Measurements from ENCODE around the gene PKDCC.

DNA sequence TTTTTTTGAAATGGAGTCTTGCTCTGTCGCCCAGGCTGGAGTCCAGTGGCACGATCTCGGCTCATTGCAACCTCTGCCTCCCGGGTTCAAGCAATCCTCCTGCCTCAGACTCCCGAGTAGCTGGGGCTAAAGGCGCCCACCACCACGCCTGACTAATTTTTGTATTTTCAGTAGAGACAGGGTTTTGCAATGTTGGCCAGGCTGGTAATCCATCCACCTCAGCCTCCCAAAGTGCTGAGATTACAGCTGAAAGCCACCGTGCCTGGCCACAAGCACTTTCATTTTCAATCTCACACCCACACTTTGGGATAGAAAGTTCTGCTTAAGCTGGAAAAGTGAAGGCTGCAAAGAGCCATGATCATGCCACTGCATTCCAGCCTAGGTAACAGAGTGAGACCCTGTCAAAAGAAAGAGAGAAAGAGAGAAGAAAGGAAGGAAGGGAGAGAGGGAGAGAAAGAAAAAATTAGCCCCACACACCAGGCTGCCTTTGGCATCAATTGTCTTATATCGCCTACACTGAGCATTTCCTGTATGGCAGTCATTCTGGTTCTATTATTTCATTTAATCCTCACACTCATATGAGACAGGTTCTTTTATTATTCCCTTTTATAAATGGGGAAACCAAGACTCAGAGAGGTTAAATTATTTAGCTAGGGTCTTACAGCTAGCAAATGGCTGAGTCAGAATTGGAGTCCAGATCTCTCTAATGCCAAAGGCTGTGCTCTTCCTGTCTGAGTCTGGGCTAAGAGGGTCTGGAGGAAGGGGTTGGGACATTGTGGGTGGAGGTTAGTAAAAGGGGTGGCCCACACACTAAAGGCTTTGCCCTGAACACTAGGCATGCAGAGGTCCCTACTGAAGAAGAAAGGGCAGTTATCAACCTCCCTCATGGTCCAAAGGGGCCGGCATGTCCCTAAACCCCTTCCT is 37.9 kb upstream of the PKDCC start:
- no peak for TF ChIP-seq EZH2 (IDR thresholded peaks at IDR 0.05; ENCODE audit: insufficient read depth, poor library complexity, severe bottlenecking)
- TF ChIP-seq EZH2phosphoT487 (IDR thresholded peaks at IDR 0.05; ENCODE audit: insufficient read depth, low read depth): no peak
